ENCODE results near the gene TCF7L2.
"Not testable (repeated sequence)": the region's sequence is repeated elsewhere in the genome, so short reads cannot be mapped to it uniquely, and the experiment has no call there.

TCF7L2 gene

DNA sequence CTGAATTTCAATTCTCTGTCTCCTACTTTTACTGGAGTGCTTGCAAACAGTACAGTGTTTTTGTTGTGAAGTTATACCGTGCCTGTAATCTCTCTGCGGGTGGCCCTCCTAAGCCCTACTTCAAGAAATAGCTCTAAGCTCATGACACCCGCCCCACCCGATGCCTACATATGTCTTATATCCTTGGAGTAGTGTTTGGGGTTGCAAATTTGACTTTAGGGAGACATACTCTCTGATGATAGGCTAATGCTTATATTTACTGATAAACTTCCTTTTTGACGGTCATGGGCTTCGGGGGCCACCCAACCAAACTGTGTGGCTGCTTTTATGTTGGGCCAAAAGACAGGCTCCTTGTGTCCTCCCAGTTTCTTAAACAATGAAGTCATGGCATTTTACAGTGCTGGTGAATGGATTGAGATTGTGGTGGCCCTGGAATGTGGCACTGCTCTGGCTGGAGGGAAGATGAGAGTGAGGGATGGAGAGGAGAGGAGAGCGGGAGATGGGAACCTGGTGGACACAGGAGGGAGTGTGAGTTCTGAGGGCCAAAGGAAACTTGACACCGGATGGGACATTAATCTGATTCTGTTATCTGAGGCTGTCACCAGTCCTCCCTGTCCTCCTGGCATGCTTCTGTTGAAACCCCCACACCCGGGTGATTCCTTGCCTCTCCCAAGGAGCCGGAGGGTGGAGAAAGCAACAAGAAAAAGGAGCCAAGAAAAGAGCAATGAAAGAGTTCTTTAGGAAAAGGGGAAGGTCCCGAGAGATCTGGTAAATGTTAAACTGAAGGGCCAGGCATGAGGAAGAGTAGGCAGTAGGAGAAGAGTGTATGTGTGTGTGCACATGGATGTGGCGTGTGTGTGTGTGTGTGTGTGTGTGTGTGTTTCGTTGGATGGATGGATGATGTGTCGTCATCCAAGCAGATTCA is 113.3 kb downstream of the TCF7L2 start:
- no peak for DNase-seq (ENCODE audit: low read depth in 2 of 2)

GRCh38 chr10:113064039-113064438 is 114.0 kb downstream of the TCF7L2 start:
- no peak for DNase-seq (ENCODE audit: low read depth in 2 of 2)

DNA sequence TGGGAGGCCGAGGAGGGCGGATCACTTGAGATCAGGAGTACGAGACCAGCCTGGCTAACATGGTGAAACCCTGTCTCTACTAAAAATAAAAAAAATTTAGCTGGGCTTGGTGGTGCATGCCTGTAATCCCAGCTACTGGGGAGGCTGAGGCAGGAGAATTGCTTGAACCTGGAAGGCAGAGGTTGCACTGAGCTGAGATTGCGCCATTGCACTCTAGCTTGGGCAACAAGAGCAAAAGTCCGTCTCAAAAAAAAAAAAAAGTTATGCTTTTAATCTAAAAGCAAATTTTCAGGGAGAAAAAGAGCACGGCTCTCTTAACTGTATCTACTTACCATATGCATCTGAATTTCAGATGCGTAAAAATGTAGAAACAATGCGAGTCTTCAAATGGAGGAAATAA is 116.1 kb downstream of the TCF7L2 start:
- not testable (repeated sequence) for DNase-seq (ENCODE audit: low read depth in 2 of 2)

DNA sequence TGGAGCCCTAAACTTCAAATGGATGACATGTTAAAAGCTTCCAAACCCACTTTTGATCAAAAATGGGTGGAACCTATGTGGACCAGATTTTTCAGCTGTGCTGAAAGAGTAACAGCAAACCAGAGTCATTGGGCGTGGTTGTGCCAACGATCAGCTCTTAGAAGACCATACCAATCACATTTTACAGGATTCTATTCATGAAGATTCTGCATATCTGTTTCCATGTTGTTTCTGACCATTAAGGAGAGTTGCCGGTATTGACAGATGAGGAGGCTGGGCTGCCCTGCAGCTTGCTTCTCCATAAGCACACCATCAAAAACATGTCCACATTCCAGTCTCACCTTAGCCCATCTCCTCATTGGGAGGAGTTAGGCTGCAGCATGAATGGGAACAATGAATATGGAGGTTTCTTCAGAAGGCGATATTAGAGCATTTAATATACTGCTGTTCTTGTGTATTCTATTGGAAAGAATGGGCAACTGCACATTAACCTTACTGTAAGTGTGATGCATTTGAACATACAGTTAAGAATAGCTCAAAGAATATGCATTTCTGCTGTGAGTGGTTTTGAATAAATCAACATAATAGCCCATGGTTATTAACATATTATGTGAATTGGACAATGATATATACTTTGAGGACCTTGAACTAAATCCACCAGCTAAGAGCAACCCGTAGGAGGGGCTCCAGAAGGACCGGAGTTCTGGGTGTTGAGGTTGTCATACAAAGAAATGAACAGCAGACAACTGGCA is 116.7 kb downstream of the TCF7L2 start:
- no peak for DNase-seq (ENCODE audit: low read depth in 2 of 2)

DNA sequence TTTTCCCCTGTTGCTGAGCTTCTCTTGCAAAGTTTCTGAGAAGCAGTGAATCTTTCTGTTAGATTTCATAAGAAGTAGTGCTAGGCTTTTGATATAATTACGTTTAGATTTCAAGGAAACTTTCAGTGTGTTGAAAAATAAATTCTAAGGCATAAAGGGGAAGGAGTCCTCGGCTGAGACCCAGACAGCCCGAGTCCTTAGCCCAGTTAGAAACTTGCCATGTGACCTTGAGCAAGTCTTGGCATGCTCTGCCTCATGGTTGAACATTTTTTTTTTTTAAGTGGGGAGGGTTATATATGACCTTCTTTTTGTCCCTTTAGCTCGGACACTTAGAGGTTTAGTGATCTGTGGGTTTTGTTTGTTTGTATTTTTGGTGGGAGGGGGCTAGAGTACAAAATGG is 117.5 kb downstream of the TCF7L2 start:
- DNase-seq (ENCODE audit: low read depth in 2 of 2): no peak

- DNase-seq (ENCODE audit: low read depth in 2 of 2): no peak
These were observed 118.3 kb downstream of the TCF7L2 start for GRCh38 chr10:113068178-113068890.

DNA sequence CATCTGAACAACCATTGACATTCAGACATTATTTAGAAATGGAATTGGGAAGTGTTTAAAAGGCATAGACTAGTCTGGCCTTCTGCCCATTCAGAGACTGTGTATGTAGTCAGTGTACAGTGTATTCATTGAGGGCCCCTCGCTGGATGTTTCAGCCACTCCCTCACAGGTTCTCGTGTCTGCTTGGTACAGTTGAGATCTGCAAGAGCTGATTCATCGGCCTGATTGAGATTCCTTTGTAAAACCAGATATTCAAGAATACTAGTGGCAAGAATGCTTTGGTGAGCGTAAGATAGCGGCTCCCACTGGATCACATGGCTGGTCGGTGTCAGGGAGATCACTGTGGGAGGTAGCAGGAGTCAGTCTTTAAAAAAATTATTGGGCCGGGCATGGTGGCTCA is 119.5 kb downstream of the TCF7L2 start:
- DNase-seq (ENCODE audit: low read depth in 2 of 2): no peak

GRCh38 chr10:113071446-113071845 is 121.4 kb downstream of the TCF7L2 start:
- DNase-seq (ENCODE audit: low read depth in 2 of 2): no peak

- no peak for DNase-seq (ENCODE audit: low read depth in 2 of 2)
These were observed 123.6 kb downstream of the TCF7L2 start for GRCh38 chr10:113073549-113074189.

GRCh38 chr10:113076949-113077348 is 126.9 kb downstream of the TCF7L2 start:
- no peak for DNase-seq (ENCODE audit: low read depth in 2 of 2)

GRCh38 chr10:113078282-113078907 is 128.3 kb downstream of the TCF7L2 start:
- no peak for DNase-seq (ENCODE audit: low read depth in 2 of 2)

- no peak for DNase-seq (ENCODE audit: low read depth in 2 of 2)
These were observed 130.2 kb downstream of the TCF7L2 start for GRCh38 chr10:113080061-113080924.

DNA sequence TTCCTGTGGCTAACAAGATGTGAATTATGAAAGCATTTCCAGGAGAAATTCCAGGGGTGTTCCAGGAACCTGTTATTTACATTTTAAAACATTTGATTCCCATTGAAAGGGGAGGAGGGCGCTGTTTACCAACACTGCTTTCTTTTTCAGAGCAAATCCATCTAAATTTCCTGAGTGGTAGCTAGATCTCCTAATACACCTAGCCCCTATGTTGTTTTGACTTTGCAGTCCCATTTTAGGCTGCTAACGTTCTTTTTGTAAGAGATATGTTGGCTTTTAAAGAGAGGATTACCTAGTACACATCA is 130.8 kb downstream of the TCF7L2 start:
- no peak for DNase-seq (ENCODE audit: low read depth in 2 of 2)

GRCh38 chr10:113084031-113084430 is 134.0 kb downstream of the TCF7L2 start:
- no peak for DNase-seq (ENCODE audit: low read depth in 2 of 2)

DNA sequence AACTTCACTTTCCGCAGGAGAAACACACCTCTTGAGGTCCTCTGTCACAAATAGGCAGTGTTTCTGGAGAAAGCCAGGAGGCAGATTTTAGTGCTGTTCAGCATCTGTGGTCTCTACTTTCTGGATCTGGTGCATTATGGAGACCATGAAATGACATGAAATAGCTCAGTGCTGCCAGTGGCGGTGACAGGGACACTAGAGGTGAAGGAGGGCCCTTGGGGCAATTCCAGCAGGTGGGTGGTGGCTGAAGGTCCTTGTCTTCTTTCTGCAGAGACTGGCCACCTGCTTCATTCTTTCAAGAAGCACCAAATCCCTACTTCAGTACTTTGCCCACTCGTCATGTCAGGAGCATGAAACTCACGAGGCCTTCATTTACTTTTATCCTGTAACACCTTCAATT is 135.7 kb downstream of the TCF7L2 start:
- no peak for DNase-seq (ENCODE audit: low read depth in 2 of 2)

GRCh38 chr10:113086282-113086681 is 136.2 kb downstream of the TCF7L2 start:
- DNase-seq (ENCODE audit: low read depth in 2 of 2): no peak

GRCh38 chr10:113087165-113088029 is 137.3 kb downstream of the TCF7L2 start:
- DNase-seq (ENCODE audit: low read depth in 2 of 2): no peak

DNA sequence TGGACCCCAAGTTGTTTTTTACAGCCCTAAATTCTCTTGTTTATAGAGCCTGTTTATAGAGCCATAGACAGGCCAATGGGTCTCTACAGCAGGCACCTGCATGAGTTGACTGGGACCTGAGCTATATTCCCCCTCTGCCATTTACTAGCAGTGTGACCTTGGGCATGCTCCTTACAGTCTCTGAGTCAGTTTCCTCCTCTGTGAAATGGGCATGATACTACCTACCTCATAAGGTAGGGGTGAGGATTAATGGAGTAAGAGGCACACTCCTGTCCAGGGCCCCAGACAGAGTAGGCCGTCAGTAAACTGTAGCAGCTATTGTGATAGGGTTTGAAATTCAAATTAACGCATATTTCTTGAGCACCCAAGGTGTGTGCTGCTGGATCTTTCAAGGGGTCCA is 138.1 kb downstream of the TCF7L2 start:
- no peak for DNase-seq (ENCODE audit: low read depth in 2 of 2)

DNA sequence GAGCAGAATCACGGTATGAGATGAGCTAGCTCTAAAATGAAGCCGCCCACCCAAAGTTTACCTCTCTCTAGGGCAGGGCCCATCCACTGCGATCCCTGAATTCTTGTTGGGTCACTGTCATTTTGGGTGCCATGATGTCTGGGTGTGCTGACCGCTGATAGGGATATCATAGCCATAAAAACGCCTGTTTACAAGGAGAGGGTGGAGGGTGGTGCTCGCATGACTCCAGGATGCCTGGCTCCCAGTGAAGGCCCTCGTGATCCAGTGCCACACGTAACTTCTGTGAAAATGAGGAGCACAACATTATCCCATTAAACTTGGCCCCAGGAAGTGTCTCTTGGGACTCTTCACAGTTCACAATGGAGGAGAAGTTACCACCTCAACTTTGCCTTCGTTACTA is 139.5 kb downstream of the TCF7L2 start:
- DNase-seq (ENCODE audit: low read depth in 2 of 2): no peak

- no peak for DNase-seq (ENCODE audit: low read depth in 2 of 2)
These were observed 141.9 kb downstream of the TCF7L2 start for GRCh38 chr10:113091920-113092319.
